OCI-LY7 (cell line): ENCODE results near the gene PTGER2.

ENCODE experiments used
- EZH2phosphoT487 ChIP-seq: fragments of 200-600 bp; sonication (generic); IDR thresholded peaks from 2 replicates; pipeline ENCODE4 v1.6.1; 2018; ENCODE audit warnings: low read depth, borderline replicate concordance, mild to moderate bottlenecking, mixed run types, antibody characterized with exemption, low read length, moderate library complexity, mixed read lengths
- TF ChIP-seq, protein P1 (sequence below): fragments of 200-600 bp; sonication (generic); conservative IDR thresholded peaks from 2 replicates; pipeline ENCODE4 v1.5.1; 2014; ENCODE audit warnings: mild to moderate bottlenecking, antibody characterized with exemption, low read length, moderate library complexity, mixed read lengths

DNA sequence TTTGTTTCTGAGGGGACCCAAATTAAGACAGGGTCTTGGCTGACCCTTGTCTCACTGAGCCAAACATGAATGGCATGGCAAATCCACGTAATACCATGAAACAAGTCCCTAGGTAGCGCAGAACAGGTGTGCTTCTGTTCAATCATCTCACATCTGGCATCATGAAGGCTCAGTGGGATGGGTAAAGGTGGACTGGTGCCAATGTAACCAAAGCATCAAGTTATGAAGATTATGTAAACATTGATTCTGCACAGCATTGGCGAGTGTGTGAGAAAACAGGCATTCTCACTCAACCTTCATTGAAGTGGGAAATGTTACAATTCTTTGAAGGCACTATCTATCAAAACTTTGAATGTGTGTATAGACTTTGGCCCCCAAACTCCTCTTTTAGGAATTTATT is 41.9 kb downstream of the PTGER2 start:
- TF ChIP-seq, protein P1, sequence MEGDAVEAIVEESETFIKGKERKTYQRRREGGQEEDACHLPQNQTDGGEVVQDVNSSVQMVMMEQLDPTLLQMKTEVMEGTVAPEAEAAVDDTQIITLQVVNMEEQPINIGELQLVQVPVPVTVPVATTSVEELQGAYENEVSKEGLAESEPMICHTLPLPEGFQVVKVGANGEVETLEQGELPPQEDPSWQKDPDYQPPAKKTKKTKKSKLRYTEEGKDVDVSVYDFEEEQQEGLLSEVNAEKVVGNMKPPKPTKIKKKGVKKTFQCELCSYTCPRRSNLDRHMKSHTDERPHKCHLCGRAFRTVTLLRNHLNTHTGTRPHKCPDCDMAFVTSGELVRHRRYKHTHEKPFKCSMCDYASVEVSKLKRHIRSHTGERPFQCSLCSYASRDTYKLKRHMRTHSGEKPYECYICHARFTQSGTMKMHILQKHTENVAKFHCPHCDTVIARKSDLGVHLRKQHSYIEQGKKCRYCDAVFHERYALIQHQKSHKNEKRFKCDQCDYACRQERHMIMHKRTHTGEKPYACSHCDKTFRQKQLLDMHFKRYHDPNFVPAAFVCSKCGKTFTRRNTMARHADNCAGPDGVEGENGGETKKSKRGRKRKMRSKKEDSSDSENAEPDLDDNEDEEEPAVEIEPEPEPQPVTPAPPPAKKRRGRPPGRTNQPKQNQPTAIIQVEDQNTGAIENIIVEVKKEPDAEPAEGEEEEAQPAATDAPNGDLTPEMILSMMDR = no peak
- no peak for TF ChIP-seq EZH2phosphoT487
